Measurements from ENCODE around the gene TBCC.

Gene TBCC

GRCh38 chr6:42758756-42759430, 13.0 kb upstream of the TBCC start:
- TF ChIP-seq CTCF (IDR thresholded peaks at IDR 0.05; ENCODE audit: low read depth, low read length) = no peak
- DNase-seq (ENCODE audit: extremely low read depth, low read depth) = no peak

DNA sequence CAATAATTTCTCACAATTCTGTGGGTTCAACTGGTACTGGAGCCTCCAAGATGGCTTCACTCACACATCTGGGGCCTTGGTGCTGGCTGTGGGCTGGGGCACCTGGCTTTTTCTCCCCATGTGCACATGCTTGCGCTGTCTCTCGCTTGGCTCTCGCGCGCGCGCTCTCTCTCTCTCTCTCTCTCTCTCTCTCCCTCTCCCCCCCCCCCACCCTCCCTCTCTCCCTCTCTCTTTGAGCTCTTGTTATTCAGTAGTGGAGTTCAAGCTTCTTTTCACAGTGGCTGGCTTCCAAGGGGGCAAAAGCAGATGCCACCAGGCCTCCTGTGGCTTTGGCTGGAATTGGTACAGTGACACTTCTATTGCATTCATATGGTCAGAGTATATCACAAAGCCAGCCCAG, 10.8 kb upstream of the TBCC start:
- no peak for TF ChIP-seq CTCF (IDR thresholded peaks at IDR 0.05; ENCODE audit: low read depth, low read length)
- no peak for DNase-seq (ENCODE audit: extremely low read depth, low read depth)

DNA sequence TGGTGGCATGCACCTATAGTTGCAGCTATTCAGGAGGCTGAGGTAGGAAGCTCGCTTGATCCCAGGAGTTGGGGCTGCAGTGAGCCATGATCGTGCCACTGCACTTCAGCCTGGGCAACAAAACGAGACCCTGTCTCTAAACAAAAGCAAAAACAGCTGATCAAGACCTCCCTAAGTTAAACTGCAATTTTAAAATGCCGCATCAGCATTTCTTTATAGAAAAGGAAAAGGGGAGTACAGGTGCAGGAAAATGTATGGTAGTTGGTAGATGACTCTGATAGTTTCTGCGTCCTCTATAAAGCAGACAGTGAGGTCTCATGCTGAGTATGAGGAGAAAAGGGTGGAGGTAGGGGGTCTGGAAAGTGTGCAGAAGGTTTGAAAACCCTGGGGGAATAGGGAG, 8.9 kb upstream of the TBCC start:
- TF ChIP-seq CTCF (IDR thresholded peaks at IDR 0.05; ENCODE audit: low read depth, low read length) = no peak
- no peak for DNase-seq (ENCODE audit: extremely low read depth, low read depth)

- DNase-seq (ENCODE audit: extremely low read depth, low read depth) = no peak
- TF ChIP-seq CTCF (IDR thresholded peaks at IDR 0.05; ENCODE audit: low read depth, low read length) = no peak
Observed at GRCh38 chr6:42751055-42751454, 5.2 kb upstream of the TBCC start.

DNA sequence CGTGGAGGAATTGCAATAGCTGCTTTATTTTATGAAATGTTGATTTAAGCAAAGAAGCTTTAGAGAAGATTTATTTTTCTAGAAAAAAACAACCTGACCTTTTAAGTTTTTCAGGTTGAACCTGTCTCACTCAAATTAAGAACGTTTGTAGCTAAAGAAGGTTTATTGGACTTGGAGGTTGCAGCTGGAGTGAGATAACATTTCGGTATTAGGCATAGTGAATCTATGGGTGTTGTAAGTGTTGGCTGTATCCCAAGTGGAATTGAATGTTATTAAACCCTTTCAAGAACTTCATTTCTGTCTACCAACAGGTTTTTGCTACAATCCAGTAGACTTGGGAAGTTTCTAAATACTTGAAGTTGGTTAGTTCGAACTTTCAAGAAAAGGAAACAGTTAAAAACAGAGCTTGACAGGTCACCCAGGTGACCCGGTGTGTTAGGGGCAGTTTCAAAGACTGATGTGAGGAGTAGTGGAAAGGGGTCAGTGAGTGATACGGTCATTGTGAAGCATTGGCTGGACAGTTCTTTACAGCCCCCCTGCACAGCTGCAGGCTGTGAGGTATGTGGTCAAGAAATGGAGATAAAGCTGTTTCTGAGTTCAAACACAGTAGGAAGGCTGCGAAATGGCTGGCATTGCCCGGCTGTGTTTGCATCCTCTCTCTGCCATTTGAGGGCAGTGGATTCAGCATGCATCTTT, 2.4 kb upstream of the TBCC start:
- no peak for DNase-seq (ENCODE audit: extremely low read depth, low read depth)
- TF ChIP-seq CTCF (IDR thresholded peaks at IDR 0.05; ENCODE audit: low read depth, low read length) = no peak

DNA sequence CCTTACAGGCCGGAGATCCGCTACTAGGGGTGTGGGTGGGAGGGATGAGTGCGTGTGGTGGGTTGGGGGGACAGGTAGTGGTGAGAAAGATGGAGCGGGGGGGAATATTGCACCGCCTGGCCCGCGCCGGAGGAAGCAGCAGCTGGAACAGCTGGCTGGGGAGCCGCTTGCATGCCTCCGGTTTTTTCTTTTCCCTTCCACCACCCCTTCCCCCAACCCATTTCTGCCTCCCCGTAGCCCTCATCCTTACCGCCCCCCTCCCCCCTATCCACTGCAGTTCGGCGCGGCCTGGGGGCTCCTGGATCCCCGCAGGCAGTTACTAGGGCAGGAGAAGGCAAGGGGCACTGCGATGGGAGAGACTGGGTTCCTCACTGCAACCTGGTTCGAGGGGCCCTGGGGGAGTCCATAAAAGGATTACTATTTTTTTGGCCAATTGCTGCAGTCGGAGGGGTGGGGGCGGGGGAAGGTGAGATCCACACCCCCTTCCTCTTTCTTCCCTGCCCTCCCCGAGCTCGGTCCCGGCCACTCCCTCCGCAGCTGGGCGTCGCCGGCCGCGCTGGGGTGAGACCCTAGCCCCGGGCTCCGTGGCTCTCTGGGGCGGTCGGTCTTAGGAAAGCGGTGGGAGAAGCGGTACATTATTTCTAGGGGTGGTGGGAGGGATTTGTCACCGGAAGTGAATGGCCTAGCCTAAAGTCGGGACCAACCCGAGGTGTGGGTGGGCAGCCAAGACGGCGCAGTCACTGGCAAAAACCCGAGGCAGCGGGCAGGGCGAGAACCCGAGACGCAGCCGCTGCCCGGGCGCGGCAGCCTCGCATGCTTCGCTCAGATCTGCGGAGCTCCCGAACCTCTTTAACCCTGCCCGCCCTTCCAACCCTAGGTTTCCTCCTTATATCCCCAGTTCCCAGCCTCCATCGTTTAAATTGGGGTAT, 824 bp upstream of the TBCC start:
- peak; percentile 88 for DNase-seq (ENCODE audit: extremely low read depth, low read depth)
- TF ChIP-seq CTCF (IDR thresholded peaks at IDR 0.05; ENCODE audit: low read depth, low read length) = no peak
